ENCODE measurements around the gene PLGRKT.

GRCh38 chr9:5418481-5418880 lies 19.2 kb downstream of the PLGRKT start:
- TF ChIP-seq SIN3A (IDR thresholded peaks at IDR 0.05; ENCODE audit: borderline replicate concordance, insufficient read depth, low read length) (no peak), POLR2AphosphoS5 (IDR thresholded peaks at IDR 0.05; ENCODE audit: low read depth, low read length) (no peak), TAF1 (IDR thresholded peaks at IDR 0.05; ENCODE audit: borderline replicate concordance, insufficient read depth, low read length) (no peak)
- TF ChIP-seq, protein P1, sequence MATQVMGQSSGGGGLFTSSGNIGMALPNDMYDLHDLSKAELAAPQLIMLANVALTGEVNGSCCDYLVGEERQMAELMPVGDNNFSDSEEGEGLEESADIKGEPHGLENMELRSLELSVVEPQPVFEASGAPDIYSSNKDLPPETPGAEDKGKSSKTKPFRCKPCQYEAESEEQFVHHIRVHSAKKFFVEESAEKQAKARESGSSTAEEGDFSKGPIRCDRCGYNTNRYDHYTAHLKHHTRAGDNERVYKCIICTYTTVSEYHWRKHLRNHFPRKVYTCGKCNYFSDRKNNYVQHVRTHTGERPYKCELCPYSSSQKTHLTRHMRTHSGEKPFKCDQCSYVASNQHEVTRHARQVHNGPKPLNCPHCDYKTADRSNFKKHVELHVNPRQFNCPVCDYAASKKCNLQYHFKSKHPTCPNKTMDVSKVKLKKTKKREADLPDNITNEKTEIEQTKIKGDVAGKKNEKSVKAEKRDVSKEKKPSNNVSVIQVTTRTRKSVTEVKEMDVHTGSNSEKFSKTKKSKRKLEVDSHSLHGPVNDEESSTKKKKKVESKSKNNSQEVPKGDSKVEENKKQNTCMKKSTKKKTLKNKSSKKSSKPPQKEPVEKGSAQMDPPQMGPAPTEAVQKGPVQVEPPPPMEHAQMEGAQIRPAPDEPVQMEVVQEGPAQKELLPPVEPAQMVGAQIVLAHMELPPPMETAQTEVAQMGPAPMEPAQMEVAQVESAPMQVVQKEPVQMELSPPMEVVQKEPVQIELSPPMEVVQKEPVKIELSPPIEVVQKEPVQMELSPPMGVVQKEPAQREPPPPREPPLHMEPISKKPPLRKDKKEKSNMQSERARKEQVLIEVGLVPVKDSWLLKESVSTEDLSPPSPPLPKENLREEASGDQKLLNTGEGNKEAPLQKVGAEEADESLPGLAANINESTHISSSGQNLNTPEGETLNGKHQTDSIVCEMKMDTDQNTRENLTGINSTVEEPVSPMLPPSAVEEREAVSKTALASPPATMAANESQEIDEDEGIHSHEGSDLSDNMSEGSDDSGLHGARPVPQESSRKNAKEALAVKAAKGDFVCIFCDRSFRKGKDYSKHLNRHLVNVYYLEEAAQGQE (IDR thresholded peaks at IDR 0.05; ENCODE audit: insufficient read depth in 1 of 2, low read depth in 2 of 2, low read length in 2 of 2): no peak
